LNCaP clone FGC (cell line): Measurements from ENCODE around the gene PRR20G.
"Not testable (repeated sequence)": the region's sequence is repeated elsewhere in the genome, so short reads cannot be mapped to it uniquely, and the experiment has no call there.

ENCODE experiments used
- DNase-seq: peaks from one replicate; pipeline ENCODE4 v3.0.0-alpha.2; 2011; ENCODE audit warnings: low read depth
- H3K4me3 ChIP-seq: 2 replicates; pipeline ENCODE4 v1.5.1; 2011; ENCODE audit warnings: mild to moderate bottlenecking, low read depth, low read length, control low read depth
- CTCF ChIP-seq: IDR thresholded peaks from 2 replicates; pipeline ENCODE4 v1.5.1; 2012; ENCODE audit warnings: mild to moderate bottlenecking; ENCODE audit not compliant: control insufficient read depth, insufficient read depth; ENCODE audit errors: extremely low read depth

Gene PRR20G

GRCh38 chr3:127299276-127299675 is 11.4 kb upstream of the PRR20G start:
- DNase-seq = no peak
- no peak for TF ChIP-seq CTCF
- no peak overlapping the region for H3K4me3 ChIP-seq

GRCh38 chr3:127296959-127297358 is 9.1 kb upstream of the PRR20G start:
- DNase-seq = no peak
- 0 out of 2 replicates have a peak, but pooled peaks have one; percentile 10 for TF ChIP-seq CTCF
- no peak overlapping the region for H3K4me3 ChIP-seq

GRCh38 chr3:127296166-127296565 is 8.3 kb upstream of the PRR20G start:
- DNase-seq = no peak

GRCh38 chr3:127293650-127294049 is 5.8 kb upstream of the PRR20G start:
- not testable (repeated sequence) for H3K4me3 ChIP-seq, DNase-seq

More at GRCh38 chr3:127296166-127296565, 8.3 kb upstream of the PRR20G start:
- no peak for TF ChIP-seq CTCF
- no peak overlapping the region for H3K4me3 ChIP-seq

- no peak overlapping the region for H3K4me3 ChIP-seq
- TF ChIP-seq CTCF = no peak
- DNase-seq = no peak
These were observed 3.8 kb upstream of the PRR20G start for GRCh38 chr3:127291611-127292010.

GRCh38 chr3:127291114-127291513 is 3.3 kb upstream of the PRR20G start:
- no peak for DNase-seq
- H3K4me3 ChIP-seq = no peak overlapping the region
- no peak for TF ChIP-seq CTCF

GRCh38 chr3:127289706-127290575 is 2.1 kb upstream of the PRR20G start:
- DNase-seq = no peak
- H3K4me3 ChIP-seq = no peak overlapping the region
- TF ChIP-seq CTCF = no peak
